C4-2B (cell line): ENCODE data around the gene SPRR2G.
"Not testable (repeated sequence)": the region's sequence is repeated elsewhere in the genome, so short reads cannot be mapped to it uniquely, and the experiment has no call there.

Experiments used
- H3K27ac ChIP-seq: fragments of 450-650 bp; 2 replicates; pipeline ENCODE4 v1.5.1; 2017
- CTCF ChIP-seq: fragments of 450-650 bp; conservative IDR thresholded peaks from 2 replicates; pipeline ENCODE4 v1.5.1; 2017; ENCODE audit warnings: mild to moderate bottlenecking
- ZFX ChIP-seq: fragments of 450-650 bp; IDR thresholded peaks from 2 replicates; pipeline ENCODE4 v1.6.1; 2017

Gene SPRR2G

DNA sequence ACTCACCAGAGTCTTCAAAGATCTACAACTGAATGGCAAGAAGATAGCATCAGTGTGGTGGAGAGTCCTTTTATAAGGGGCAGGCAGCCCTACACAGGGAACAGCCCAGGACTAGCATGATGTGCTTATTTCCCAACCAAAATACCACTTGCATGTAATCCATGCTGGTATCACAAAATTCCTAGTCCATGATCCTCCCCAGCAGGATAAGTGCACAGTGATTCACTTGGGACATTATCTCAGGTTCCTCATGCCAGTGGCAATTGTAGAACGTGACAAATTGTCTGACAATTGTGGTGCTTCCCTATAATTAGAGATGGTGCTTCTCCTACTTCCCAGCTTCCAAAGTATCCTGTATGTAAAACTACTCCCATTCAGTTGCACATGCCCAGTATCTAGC lies at the start of gene SPRR2G:
SPRR2G (minus strand) TSS at position 45 of the 400 bp plus-strand sequence. CDS start 780 bp downstream, outside the sequence.
- TF ChIP-seq ZFX (no peak), CTCF (no peak)
- no peak within 1 kb of the TSS for H3K27ac ChIP-seq

DNA sequence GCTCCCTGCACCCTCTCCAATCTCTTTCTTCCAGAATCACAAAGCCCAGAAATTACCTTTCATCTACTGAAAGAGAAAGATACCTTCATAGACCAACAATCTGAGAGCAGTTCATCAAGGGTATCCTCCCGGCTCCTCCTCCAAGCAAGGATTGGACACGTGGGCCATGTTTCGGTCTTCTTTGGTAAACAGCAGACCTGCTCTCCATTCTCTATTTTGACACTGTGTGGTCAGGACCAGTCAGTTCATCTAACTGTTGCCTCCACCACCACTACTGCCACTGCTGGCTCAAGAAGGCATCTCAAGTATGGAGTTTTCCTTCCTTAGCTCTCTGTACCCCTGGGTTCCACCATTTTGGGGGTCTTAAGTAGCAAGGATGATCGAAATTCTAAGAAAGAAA lies 44.5 kb upstream of the SPRR2G start:
- H3K27ac ChIP-seq: no peak overlapping the region
- no peak for TF ChIP-seq ZFX

- no peak for TF ChIP-seq ZFX
- no peak for TF ChIP-seq CTCF
- no peak overlapping the region for H3K27ac ChIP-seq
These were observed 43.8 kb upstream of the SPRR2G start for GRCh38 chr1:153194331-153195050.

DNA sequence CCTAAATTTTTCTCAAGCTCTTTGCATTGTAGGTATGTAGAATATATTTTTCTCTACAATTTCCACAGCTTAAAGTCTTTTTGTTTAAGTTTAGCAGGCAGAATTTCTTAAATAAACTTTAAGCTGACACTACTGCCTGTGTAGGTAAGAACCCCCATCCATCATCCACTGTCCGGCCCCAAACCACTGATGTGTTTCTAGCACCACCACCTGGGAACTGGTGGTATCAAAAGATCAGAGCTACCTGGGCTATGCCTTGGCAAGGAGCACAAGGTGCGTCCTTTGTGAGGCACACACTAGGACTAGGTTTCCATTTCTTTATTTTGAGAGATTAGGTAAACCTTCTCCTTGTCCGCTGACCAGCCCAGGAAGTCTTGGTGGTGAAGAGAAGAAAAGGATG lies 42.0 kb upstream of the SPRR2G start:
- no peak overlapping the region for H3K27ac ChIP-seq
- TF ChIP-seq ZFX (no peak), CTCF (peak; percentile 78)

DNA sequence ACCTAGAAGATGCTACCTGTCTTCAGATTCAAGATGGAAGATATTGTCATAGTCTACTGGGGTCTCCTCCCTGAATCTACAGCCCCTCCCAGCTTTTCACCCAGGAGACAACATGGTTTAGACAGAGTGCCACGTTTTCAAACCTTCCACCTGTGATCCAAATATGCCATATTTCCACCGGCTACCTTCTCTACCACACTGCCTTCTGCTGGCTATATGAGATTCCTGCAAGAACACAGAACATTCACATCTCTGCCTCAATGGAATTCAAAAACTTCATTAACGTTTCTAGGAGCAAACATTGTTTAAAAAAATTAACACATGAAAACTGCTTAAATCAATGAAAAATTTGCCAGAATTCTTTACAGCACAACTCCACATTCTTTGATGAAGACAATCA lies 39.7 kb upstream of the SPRR2G start:
- H3K27ac ChIP-seq: no peak overlapping the region
- TF ChIP-seq CTCF (peak; percentile 77), ZFX (no peak)

DNA sequence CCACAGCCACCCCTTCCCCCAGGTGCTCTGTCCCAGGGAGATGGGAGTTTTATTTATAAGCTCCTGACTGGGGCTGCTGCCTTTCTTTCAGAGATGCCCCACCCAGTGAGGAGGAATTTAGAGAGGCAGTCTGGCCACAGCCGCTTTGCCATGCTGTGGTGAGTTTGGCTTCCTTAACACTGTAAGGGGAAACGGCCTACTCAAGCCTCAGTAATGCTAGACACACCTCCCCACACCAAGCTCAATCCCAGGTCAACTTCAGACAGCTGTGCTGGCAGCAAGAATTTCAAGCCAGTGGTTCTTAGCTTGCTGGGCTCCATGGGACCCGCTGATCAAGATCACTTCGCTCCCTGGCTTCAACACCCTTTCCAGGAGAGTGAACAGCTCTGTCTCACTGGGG lies 37.6 kb upstream of the SPRR2G start:
- H3K27ac ChIP-seq: not testable (repeated sequence)

DNA sequence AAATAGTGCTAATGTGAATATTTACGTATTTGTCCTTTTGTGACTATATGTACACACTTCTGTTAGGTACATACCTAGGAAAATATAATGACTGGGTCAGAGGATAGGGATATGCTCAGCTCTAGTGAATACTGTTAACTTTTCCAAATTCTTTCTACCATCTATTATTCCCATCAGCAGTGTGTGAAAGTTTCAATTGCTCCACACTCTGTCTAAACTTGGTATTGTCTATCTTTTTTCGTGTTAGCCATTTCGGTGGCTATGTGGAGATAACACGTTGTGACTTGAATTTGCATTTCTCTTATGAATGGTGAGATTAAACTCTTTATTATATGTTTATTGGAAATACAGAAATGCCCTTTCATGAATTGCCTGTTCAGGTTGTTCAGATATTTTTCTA lies 29.9 kb upstream of the SPRR2G start:
- TF ChIP-seq ZFX (no peak), CTCF (peak; percentile 9; the same call in 1 of the 2 replicates)
- no peak overlapping the region for H3K27ac ChIP-seq

GRCh38 chr1:153178922-153179321 lies 28.2 kb upstream of the SPRR2G start:
- TF ChIP-seq CTCF (no peak), ZFX (no peak)
- no peak overlapping the region for H3K27ac ChIP-seq
